ENCODE results near the gene OR9G4. TPM values are rescaled to one million over a fixed set of nuclear protein-coding genes. Genes with fewer than 3 reads are reported as not detected.

Gene OR9G4
- total and polyA plus RNA-seq, 2 of the 4 experiments (the other 2 are of a cell fraction), result not detected

Small RNA genes within 50 kb of the gene (microRNA-seq; reads per million reads assigned to microRNA genes)
- gene AP001803.1 (ENCODE audit: insufficient read depth, insufficient read length) (not detected), gene MIR6128 (ENCODE audit: insufficient read depth in 1 of 2, insufficient read length in 1 of 2, unreplicated experiment in 1 of 2) (0 reads per million in 2 experiments)

Small RNA genes within 50 kb of the gene (small RNA-seq; reads per million reads assigned to genes)
- gene AP001803.1 (0 reads per million in 5 experiments), gene MIR6128 (0 reads per million in 5 experiments)

Other genes with a start within 250 kb of the OR9G4 start
- gene OR5M11, start 205.4 kb downstream of the OR9G4 start, total RNA-seq (2012; rRNA removed), result not detected in 2 replicates
- not detected in 2 replicates for gene OR5M11, start 205.4 kb downstream of the OR9G4 start, polyA plus RNA-seq (2012; rRNA removed)
- gene OR5M10, start 171.0 kb downstream of the OR9G4 start, total RNA-seq (2012; rRNA removed), result not detected in 2 replicates
- not detected in 2 replicates for gene OR5M10, start 171.0 kb downstream of the OR9G4 start, polyA plus RNA-seq (2012; rRNA removed)
- not detected in 2 replicates for gene OR5M1, start 133.8 kb downstream of the OR9G4 start, total RNA-seq (2012; rRNA removed)
- gene OR5M1, start 133.8 kb downstream of the OR9G4 start, polyA plus RNA-seq (2012; rRNA removed), result not detected in 2 replicates
- not detected in 2 replicates for gene OR5AP2, start 106.3 kb downstream of the OR9G4 start, total RNA-seq (2012; rRNA removed)
- gene OR5AP2, start 106.3 kb downstream of the OR9G4 start, polyA plus RNA-seq (2012; rRNA removed), result not detected in 2 replicates
- gene OR5AR1, start 85.0 kb downstream of the OR9G4 start, total RNA-seq (2012; rRNA removed), result not detected in 2 replicates
- gene OR5AR1, start 85.0 kb downstream of the OR9G4 start, polyA plus RNA-seq (2012; rRNA removed), result not detected in 2 replicates
- gene OR9G1, start 49.6 kb downstream of the OR9G4 start, total RNA-seq (2012; rRNA removed), result not detected in 2 replicates
- not detected in 2 replicates for gene OR9G1, start 49.6 kb downstream of the OR9G4 start, polyA plus RNA-seq (2012; rRNA removed)
- not detected in 2 replicates for gene OR5AK2, start 240.2 kb upstream of the OR9G4 start, total RNA-seq (2012; rRNA removed)
- gene OR5AK2, start 240.2 kb upstream of the OR9G4 start, polyA plus RNA-seq (2012; rRNA removed), result not detected in 2 replicates

All from IMR-90 (cell line).